Heart left ventricle (tissue), 16 donors: ENCODE results near the gene IL17RC. TPM values are rescaled to one million over a fixed set of nuclear protein-coding genes. Genes with fewer than 3 reads are reported as not detected.
A peak's percentile ranks its signal among the peaks of the same experiment; 100 is the strongest.

ENCODE experiments used
- ATAC-seq, 4 donors: fragments of 200-7000 bp; cut with Tn5 transposase; one replicate each; pipeline ENCODE4 v1.9.1; 2020 to 2022; ENCODE audit warnings: moderate library complexity in 4 of 4, mild to moderate bottlenecking in 3 of 4, moderate number of reproducible peaks in 1 of 4
- DNase-seq, 5 donors: peaks; one replicate each; pipeline ENCODE4 v3.0.0-alpha.2; 2020
- H3K27ac ChIP-seq, 12 donors: fragments of 200-600 bp; sonication (generic) in 4 of 12; one replicate each; pipeline versions ENCODE4 v1.5.0 to v1.8.0; 2016 to 2022; ENCODE audit warnings: mild to moderate bottlenecking in 2 of 12
- H3K27me3 ChIP-seq, 9 donors: fragments of 200-600 bp; sonication (generic) in 2 of 9; one replicate each; pipeline versions ENCODE4 v1.5.1 to v1.8.0; 2016 to 2022; ENCODE audit warnings: mild to moderate bottlenecking in 3 of 9
- H3K36me3 ChIP-seq, 9 donors: fragments of 200-600 bp; sonication (generic) in 2 of 9; one replicate each; pipeline versions ENCODE4 v1.5.0 to v1.8.0; 2018 to 2022; ENCODE audit warnings: mild to moderate bottlenecking in 2 of 9
- H3K4me1 ChIP-seq, 12 donors: fragments of 200-600 bp; sonication (generic) in 4 of 12; one replicate each; pipeline versions ENCODE4 v1.5.0 to v1.8.0; 2016 to 2022; ENCODE audit warnings: mild to moderate bottlenecking in 3 of 12
- H3K4me3 ChIP-seq, 12 donors: fragments of 200-600 bp; sonication (generic) in 4 of 12; one replicate each; pipeline versions ENCODE4 v1.5.0 to v1.8.0; 2017 to 2022; ENCODE audit warnings: mild to moderate bottlenecking in 9 of 12, moderate library complexity in 4 of 12
- H3K9me3 ChIP-seq, 12 donors: fragments of 200-600 bp; sonication (generic) in 4 of 12; one replicate each; pipeline versions ENCODE4 v1.5.0 to v1.8.0; 2016 to 2022; ENCODE audit warnings: mild to moderate bottlenecking in 1 of 12
- CTCF ChIP-seq, 12 donors: fragments of 200-600 bp; sonication (generic) in 4 of 12; IDR thresholded peaks; one replicate each; pipeline versions ENCODE4 v1.5.0 to v1.8.0; 2018 to 2022; ENCODE audit warnings: antibody characterized with exemption in 12 of 12, mild to moderate bottlenecking in 5 of 12
- POLR2A ChIP-seq, 2 donors: fragments of 450-650 bp; IDR thresholded peaks; one replicate each; pipeline ENCODE4 v1.6.1; 2017; ENCODE audit warnings: antibody characterized with exemption in 2 of 2, mild to moderate bottlenecking in 2 of 2, moderate library complexity in 2 of 2
- WGBS, 4 donors: extraction: QIAGEN DNeasy Blood & Tissue Kit in 2 of 4; methylation state at CpG; one replicate each; pipeline versions ENCODE4 v1.1.5 to v1.1.7; 2013 to 2018; 5-methylcytosine and 5-hydroxymethylcytosine counted together
- intact Hi-C, 10 donors: fragments of 100-400 bp; cut with DNase I; formaldehyde crosslinking; loops; one replicate each; pipeline versions ENCODE4 v1.11.1 to v1.14.2; 2022
- long read RNA-seq, 3 donors: library from polyadenylated mRNA; unstranded; transcript quantifications; one replicate each; pipeline ENCODE4 v2.0.0, GENCODE V29; 2020 to 2021
- polyA plus RNA-seq, 2 donors: library from polyadenylated mRNA; stranded (reverse); fragments of 200-250 nt; gene quantifications; one replicate each; pipeline ENCODE4 v1.2.3, GENCODE V29; 2013
- total RNA-seq, 9 donors: library from RNA; depleted of rRNA in 2 of 9; stranded (reverse); fragments of >200 nt in 2 of 9; fragmentation: NEBNext Ultra II Directional in 3 of 9; extraction: Animal tissue kit (Norgen Biotek cat#: 25700) in 3 of 9; gene quantifications; one replicate each; pipeline versions ENCODE4 v1.1.0 to v1.2.4, GENCODE V29; 2016 to 2023
- donor health status: ischemic (EF 13 %, LVEDD 7.1; RV severe dilation, severe dysfunction).
- donor health status: healthy with polysubstance abuse.
- donor health status: DM: no; HTN: yes; CAD: no.
- donor health status: DM: no; HTN: no; CAD: no.
- donor health status: ischemic (EF 25% LVEDD 6.9; RV normal size, moderate dysfunction).
- donor health status: ischemic (EF 25% LVEDD 5.7; RV mildly dilated, moderate dysfunction).
- donor health status: healthy.
- donor health status: DM: yes; HTN: yes; CAD: no.
- donor health status: ischemic (EF 35%, LVEDD 5.7; RV mildly dilated, moderate dysfunction).
- donor health status: nonischemic (EF 11% LVEDD 7.7; RV severe dilation, severe dysfunction).
- donor health status: DM: yes; HTN: yes; CAD: no.
- donor health status: PGD.
- donor health status: ischemic (EF 29% LVEDD 5.4; RV normal size, mild dysfunction).
- donor health status: nonischemic (EF 23%, LVEDD 6.1; RV moderate dilation, normal function).

The IL17RC gene
- total RNA-seq (10 to 100 TPM; 20.6 to 45.3 (median 29.2) TPM), polyA plus RNA-seq (10 to 100 TPM; 34.7 to 42.1 TPM)
- long read RNA-seq, donor 1, partial matches to known transcripts: 7 of 39 reads
- long read RNA-seq, donor 1, other reads (novel, unspliced or antisense): 25 of 39 reads
- long read RNA-seq, donor 2, transcript IL17RC-202 (18 exons, 2,388 nt): major isoform, 5 of 48 reads
- long read RNA-seq, donor 2, partial matches to known transcripts: 9 of 48 reads
- long read RNA-seq, donor 2, other reads (novel, unspliced or antisense): 28 of 48 reads
- long read RNA-seq, donor 3, transcript IL17RC-202 (18 exons, 2,388 nt): major isoform, 5 of 26 reads
- long read RNA-seq, donor 3, partial matches to known transcripts: 7 of 26 reads
- long read RNA-seq, donor 3, other reads (novel, unspliced or antisense): 14 of 26 reads

GRCh38 chr3:9916734-9917680, at the start of gene IL17RC:
Gene IL17RC, plus strand, starts transcription at chr3:9917098. Its CDS starts 218 bp downstream, at chr3:9917316.
- peak within 1 kb of the TSS; percentile 73 to 96 (median 91) for H3K27ac ChIP-seq
- H3K36me3 ChIP-seq: peaks cover 0 to 19% (median 8%) of the 10 kb centered on the region in 9 donors
- peak within 1 kb of the TSS; percentile 26 to 87 (median 65) for H3K4me3 ChIP-seq
- DNase-seq: peak; percentile 88 to 92 (median 91)
- peak in 1 of 2 donors; percentile 82 for TF ChIP-seq POLR2A (IDR thresholded peaks at IDR 0.05)
- peak in 2 of 12 donors; percentile 6 for TF ChIP-seq CTCF (IDR thresholded peaks at IDR 0.05)
- peak; percentile 89 to 95 (median 90) for ATAC-seq
- WGBS, 4 donors: 4 to 10% (median 7%) methylated on average over 15 to 19 of the region's 19 CpGs
- no peaks in the 10 kb centered on the region for H3K9me3 ChIP-seq
- no peaks in the 10 kb centered on the region for H3K27me3 ChIP-seq
- intact Hi-C loops: loop anchor here in 2 of 10 donors (1.0 to 10.0 kb wide), 7 partner anchors 16 to 415 kb away; partner anchors contain the start of genes CRELD1 (in 2 of the 2), ARPC4 (in 1 of the 2), JAGN1 (in 1 of the 2) and RPUSD3 (in 1 of the 2)
- H3K4me1 ChIP-seq: peaks cover 4 to 42% (median 30%) of the 10 kb centered on the region in 12 donors

- ATAC-seq (no peak), DNase-seq (no peak)
- TF ChIP-seq POLR2A (IDR thresholded peaks at IDR 0.05) (no peak), CTCF (IDR thresholded peaks at IDR 0.05) (no peak)
- no peak overlapping the region for H3K4me3 ChIP-seq
- intact Hi-C loops: no loop called here
- H3K27me3 ChIP-seq: no peaks in the 10 kb centered on the region
- peaks cover 0 to 21% (median 9%) of the 10 kb centered on the region in 12 donors for H3K4me1 ChIP-seq
- no peaks in the 10 kb centered on the region for H3K36me3 ChIP-seq
- WGBS, 4 donors: 88 to 96% (median 90%) methylated on average over 12 of the region's 12 CpGs
- H3K9me3 ChIP-seq: no peaks in the 10 kb centered on the region
- peak overlapping the region in 1 of 12 donors; percentile 87 for H3K27ac ChIP-seq
Measured at GRCh38 chr3:9867106-9867505, 49.8 kb upstream of the IL17RC start.

GRCh38 chr3:9869955-9870354, 46.9 kb upstream of the IL17RC start:
- WGBS, 4 donors: 73 to 90% (median 80%) methylated on average over 4 to 5 of the region's 5 CpGs
- DNase-seq (no peak), ATAC-seq (no peak)
- Histone ChIP-seq H3K4me3 (no peak overlapping the region), H3K9me3 (no peaks in the 10 kb centered on the region), H3K4me1 (peaks cover 0 to 3% (median 0%) of the 10 kb centered on the region in 12 donors), H3K27me3 (no peaks in the 10 kb centered on the region), H3K27ac (no peak overlapping the region), H3K36me3 (no peaks in the 10 kb centered on the region)
- no peak for TF ChIP-seq POLR2A (IDR thresholded peaks at IDR 0.05)
- no peak for TF ChIP-seq CTCF (IDR thresholded peaks at IDR 0.05)
- intact Hi-C loops: no loop called here
